Measurements from ENCODE around the gene XPO6. TPM values are rescaled to one million over a fixed set of nuclear protein-coding genes. Genes with fewer than 3 reads are reported as not detected.

The XPO6 gene
- total RNA-seq, 1 donor from 2014 or later = 230 TPM

DNA sequence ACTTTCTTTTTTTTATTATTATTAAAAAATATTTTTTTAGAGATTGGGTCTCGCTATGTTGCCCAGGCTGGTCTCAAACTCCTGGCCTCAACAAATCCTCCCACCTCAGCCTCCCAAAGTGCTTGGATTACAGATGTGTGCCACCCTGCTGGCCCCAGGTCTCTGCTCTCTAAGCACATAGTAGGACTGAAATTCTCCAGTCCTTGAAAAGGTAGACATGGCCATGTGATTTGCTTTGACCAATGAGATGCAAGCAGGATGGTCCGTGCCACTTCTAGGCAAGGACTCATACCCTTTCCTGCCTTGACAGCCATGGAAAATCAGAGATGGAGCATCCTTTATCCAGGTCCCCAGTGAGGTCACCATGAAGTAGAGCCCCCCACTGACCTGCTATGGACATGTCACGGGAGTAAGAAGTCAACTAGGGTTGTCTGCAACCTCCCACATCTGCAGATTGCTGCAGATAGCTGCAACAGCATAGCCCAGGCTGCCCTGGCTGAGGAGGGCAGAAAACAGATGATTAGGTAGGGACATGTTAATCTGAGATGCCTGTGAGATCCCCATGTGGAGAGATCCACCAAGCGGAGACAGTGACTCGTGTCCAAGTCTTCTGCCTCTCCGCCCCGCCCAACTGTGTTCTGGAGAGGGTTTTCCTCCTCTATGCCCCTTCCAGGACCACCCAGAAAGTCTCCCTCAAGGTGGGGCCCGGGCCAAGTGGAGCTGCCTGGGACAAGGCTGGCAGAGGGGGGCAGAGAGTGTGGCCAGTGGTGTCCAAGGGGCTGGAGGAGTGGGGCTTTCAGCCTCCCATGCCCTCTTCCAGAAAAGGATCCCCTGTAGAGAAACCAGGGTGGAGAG lies 159.3 kb downstream of the XPO6 start:
- Mint-ChIP-seq H3K4me3 (no peak overlapping the region), H3K27ac (no peak overlapping the region), H3K27me3 (peaks cover 8% of the 10 kb centered on the region), H3K4me1 (no peaks in the 10 kb centered on the region), H3K9me3 (peaks cover 5% of the 10 kb centered on the region), H3K36me3 (ENCODE audit: low read depth) (no peaks in the 10 kb centered on the region)
- intact Hi-C loops (cut with micrococcal nuclease) = no loop called here
- DNase-seq = no peak

DNA sequence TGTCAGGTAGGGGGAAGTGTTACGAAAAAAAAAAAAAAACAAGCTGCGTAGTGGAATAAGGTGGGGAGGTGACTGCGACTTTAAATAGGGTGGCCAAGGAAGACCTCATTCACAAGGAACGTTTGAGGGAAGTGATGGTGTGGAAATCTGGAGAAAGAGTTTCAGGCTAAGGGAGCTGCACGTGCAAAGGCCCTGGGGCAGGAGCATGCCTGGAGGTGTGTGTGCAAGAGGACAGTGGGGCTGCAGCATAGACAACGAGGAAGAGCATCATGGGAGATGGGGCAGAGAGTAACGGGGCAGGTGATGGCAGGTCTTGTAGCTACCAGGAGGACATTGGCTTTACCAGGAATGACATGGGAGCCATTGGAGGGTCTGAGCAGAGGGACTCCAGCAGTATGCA lies 160.3 kb downstream of the XPO6 start:
- H3K27ac Mint-ChIP-seq = no peak overlapping the region
- H3K4me1 Mint-ChIP-seq = no peaks in the 10 kb centered on the region
- H3K27me3 Mint-ChIP-seq = peaks cover 8% of the 10 kb centered on the region
- H3K36me3 Mint-ChIP-seq (ENCODE audit: low read depth) = no peaks in the 10 kb centered on the region
- intact Hi-C loops (cut with micrococcal nuclease) = no loop called here
- H3K9me3 Mint-ChIP-seq = peaks cover 7% of the 10 kb centered on the region
- H3K4me3 Mint-ChIP-seq = no peak overlapping the region
- DNase-seq = no peak

Other genes starting within 250 kb of the XPO6 start
- gene GSG1L, start 148.3 kb downstream of the XPO6 start, total RNA-seq = not detected in 2 replicates
- 0.85 and 1.5 TPM in 2 replicates for gene SBK1, start 80.6 kb upstream of the XPO6 start, total RNA-seq
- 3.0 and 3.2 TPM in 2 replicates for gene NPIPB6, start 151.5 kb upstream of the XPO6 start, total RNA-seq
- 174 and 212 TPM in 2 replicates for gene EIF3CL, start 191.9 kb upstream of the XPO6 start, total RNA-seq

Data from activated CD4-positive, alpha-beta T cell treated with anti-CD3 and anti-CD28 coated beads, Interleukin-2, amount 10 ng/mL, durations not matched to agents 24 days and 14 days (primary cell).